Common myeloid progenitor, CD34-positive (primary cell): ENCODE results near the gene RAB30.
A peak's percentile ranks its signal among the peaks of the same experiment; 100 is the strongest.

ENCODE experiments used
- CTCF ChIA-PET: fragments of 350-600 bp; sonication (Branson Sonifier 250); formaldehyde crosslinking; loops from one replicate; lab custom pipeline; 2021; ENCODE audit warnings: antibody characterized with exemption; lab: Charles Lee
- POLR2A ChIA-PET: fragments of 350-600 bp; sonication (Branson Sonifier 250); formaldehyde crosslinking; loops from one replicate; lab custom pipeline; 2021; ENCODE audit warnings: antibody characterized with exemption; lab: Charles Lee
- DNase-seq, 3 donors: peaks; one replicate each; pipeline versions ENCODE4 v3.0.0 to v3.0.0-alpha.2; 2013
- H3K27ac ChIP-seq, 2 experiments: 1 replicate in 1 of 2; 2 replicates in 1 of 2; pipeline ENCODE4 v1.7.0; 2013; ENCODE audit warnings: inconsistent platforms in 2 of 2, low read length in 2 of 2, mild to moderate bottlenecking in 2 of 2, low read depth in 1 of 2, moderate library complexity in 1 of 2; ENCODE audit not compliant: severe bottlenecking in 2 of 2, insufficient read depth in 1 of 2, poor library complexity in 1 of 2
- H3K27me3 ChIP-seq, 5 experiments: replicated peaks in 2 of 5; 1 replicate in 3 of 5; 2 replicates in 2 of 5; pipeline versions ENCODE4 v1.6.1 to v1.7.0; 2013; ENCODE audit warnings: low read length in 4 of 5, mild to moderate bottlenecking in 2 of 5, moderate library complexity in 2 of 5, inconsistent platforms in 1 of 5; ENCODE audit not compliant: insufficient read depth in 5 of 5, control insufficient read depth in 4 of 5
- H3K36me3 ChIP-seq, 4 experiments: 1 replicate in 2 of 4; 2 replicates in 2 of 4; pipeline versions ENCODE4 v1.6.1 to v1.7.0; 2013; ENCODE audit warnings: low read length in 3 of 4, control low read depth in 1 of 4, mild to moderate bottlenecking in 1 of 4; ENCODE audit not compliant: control insufficient read depth in 4 of 4, insufficient read depth in 4 of 4
- H3K4me1 ChIP-seq, 4 experiments: 1 replicate in 3 of 4; 2 replicates in 1 of 4; pipeline versions ENCODE4 v1.6.1 to v1.7.1; 2013; ENCODE audit warnings: low read length in 3 of 4, mild to moderate bottlenecking in 3 of 4, control low read depth in 1 of 4, inconsistent platforms in 1 of 4, moderate library complexity in 1 of 4; ENCODE audit not compliant: control insufficient read depth in 4 of 4, insufficient read depth in 4 of 4; ENCODE audit errors: control extremely low read depth in 1 of 4
- H3K4me3 ChIP-seq, 7 experiments: 1 replicate in 4 of 7; 2 replicates in 3 of 7; pipeline versions ENCODE4 v1.5.1 to v1.7.0; 2013; ENCODE audit warnings: mild to moderate bottlenecking in 7 of 7, low read length in 6 of 7, moderate library complexity in 6 of 7, inconsistent platforms in 2 of 7, low read depth in 2 of 7, control low read depth in 1 of 7; ENCODE audit not compliant: insufficient read depth in 4 of 7, control insufficient read depth in 1 of 7; ENCODE audit errors: extremely low read depth in 1 of 7
- H3K9me3 ChIP-seq, 5 experiments: 1 replicate in 4 of 5; 2 replicates in 1 of 5; pipeline versions ENCODE4 v1.6.1 to v1.7.1; 2013; ENCODE audit warnings: low read length in 4 of 5, mild to moderate bottlenecking in 2 of 5, inconsistent platforms in 1 of 5, low read depth in 1 of 5, moderate library complexity in 1 of 5; ENCODE audit not compliant: control insufficient read depth in 4 of 5, insufficient read depth in 2 of 5; ENCODE audit errors: control extremely low read depth in 1 of 5
- WGBS: methylation state at CpG from one replicate; pipeline ENCODE4 v1.1.5; 2013; ENCODE audit not compliant: insufficient coverage; 5-methylcytosine and 5-hydroxymethylcytosine counted together

The RAB30 gene

DNA sequence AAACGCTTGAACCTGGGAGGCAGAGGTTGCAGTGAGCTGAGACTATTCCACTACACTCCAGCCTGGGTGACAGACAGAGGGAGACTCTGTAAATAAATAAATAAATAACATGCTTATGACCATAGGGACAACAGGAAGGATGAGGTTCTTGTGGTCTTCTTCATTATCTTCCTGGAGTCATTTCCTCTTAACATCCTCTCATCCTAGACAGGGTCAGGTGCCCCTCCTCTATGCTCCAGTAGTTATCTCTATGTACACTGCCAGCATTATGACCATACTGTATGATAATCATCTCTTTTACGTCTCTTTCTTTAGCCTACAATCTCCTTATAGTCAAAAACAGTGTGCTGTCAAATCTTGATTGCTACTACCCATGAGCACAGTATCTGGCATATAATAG is 17.7 kb downstream of the RAB30 start:
- H3K27me3 ChIP-seq = peaks cover 0 to 3% (median 0%) of the 10 kb centered on the region in 5 experiments
- DNase-seq = peak in 2 of 3 donors; percentile 38 to 51
- 100% methylated on average over 1 of the region's 2 CpGs for WGBS
- no peaks in the 10 kb centered on the region for H3K36me3 ChIP-seq
- ChIA-PET CTCF (no interaction called here), POLR2A (no interaction called here)
- no peaks in the 10 kb centered on the region for H3K4me1 ChIP-seq
- H3K9me3 ChIP-seq = peaks cover 0 to 8% (median 0%) of the 10 kb centered on the region in 5 experiments
- no peak overlapping the region for H3K4me3 ChIP-seq
- no peak overlapping the region for H3K27ac ChIP-seq

DNA sequence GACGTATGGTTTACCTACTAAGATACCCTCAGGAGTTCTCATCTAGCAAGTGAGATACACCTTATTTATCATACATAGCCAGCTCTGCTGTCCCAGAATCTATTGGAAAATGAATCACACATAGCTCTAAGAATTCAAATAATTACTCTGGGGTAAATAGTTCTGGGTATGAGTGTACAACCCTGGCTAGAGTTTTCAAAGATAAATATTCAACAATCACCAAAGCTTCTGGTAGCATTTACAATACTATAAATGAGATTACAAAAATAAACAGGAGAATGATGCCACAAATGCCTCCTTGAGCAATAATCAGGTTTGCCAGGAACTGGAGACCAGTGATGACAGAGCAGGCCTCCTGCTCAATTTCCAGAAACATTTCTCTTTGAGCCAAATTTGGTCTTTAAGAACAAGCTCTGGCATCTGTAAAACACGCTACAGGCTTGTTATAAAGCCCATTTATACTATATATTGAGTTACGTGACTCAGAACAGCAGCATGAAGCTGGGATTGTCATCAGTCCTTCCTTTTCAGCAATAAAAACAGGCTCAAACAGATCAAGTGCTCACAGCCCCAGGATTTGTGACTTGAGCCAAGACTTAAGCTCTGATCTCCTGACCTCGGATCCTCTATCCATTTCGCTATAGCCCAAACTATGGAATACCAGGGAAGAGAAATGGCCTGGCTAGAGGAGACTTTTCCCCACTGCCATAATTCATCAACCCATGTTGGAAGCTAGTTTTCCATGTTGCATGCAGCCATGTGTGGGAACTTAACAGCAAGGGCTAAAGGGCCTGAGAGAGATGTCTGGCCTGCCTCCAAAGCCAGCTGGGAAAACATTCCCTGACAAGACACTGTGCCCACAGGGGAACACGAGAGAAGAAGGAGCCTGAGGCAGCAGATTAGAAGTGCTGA is 19.7 kb downstream of the RAB30 start:
- Histone ChIP-seq H3K9me3 (peaks cover 0 to 8% (median 0%) of the 10 kb centered on the region in 5 experiments), H3K4me1 (no peaks in the 10 kb centered on the region), H3K27me3 (no peaks in the 10 kb centered on the region), H3K27ac (no peak overlapping the region), H3K36me3 (no peaks in the 10 kb centered on the region), H3K4me3 (no peak overlapping the region)
- ChIA-PET CTCF (interaction anchor here (0.6 to 1.3 kb wide), 3 partner anchors 14 to 197 kb away, joined by 3 to 4 read pairs (median 3); partner anchors contain the start of gene RAB30), POLR2A (interaction anchor here (0.9 kb wide), 1 partner anchor 20 kb away, joined by 3 read pairs; the partner anchor contains the start of gene RAB30)
- 100% methylated on average over 1 of the region's 6 CpGs for WGBS
- DNase-seq = no peak

DNA sequence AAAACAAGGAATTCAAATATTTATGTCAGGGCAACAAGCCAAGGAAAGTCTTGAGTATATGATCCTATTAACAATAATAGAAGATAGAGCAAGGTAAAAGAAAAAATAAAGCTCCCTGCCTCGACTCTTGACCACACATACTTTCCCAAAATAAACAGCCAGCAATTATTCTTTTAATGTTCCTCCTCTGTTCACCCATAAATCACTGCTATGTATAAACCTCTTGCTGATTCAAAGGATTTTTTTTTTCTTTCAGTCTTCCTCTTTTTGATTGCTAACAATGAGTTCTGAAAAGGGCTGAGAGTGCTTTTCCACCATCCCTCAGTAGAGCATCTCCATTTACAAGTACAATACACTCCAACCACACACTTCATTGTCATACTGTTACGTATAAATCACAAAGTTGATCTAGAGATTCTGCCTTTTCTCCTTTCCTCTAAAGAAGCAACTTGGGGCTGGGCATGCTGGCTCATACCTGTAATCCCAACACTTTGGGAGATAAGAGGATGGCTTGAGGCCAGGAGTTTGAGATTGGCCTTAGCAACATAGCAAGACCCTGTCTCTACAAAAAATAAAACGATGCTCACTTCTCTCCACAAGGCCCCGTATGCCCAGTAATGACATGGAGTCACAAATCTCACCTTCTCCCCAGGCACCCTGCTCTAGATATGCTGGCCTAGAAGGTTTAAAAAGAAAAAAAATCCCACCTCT is 24.0 kb downstream of the RAB30 start:
- ChIA-PET CTCF (no interaction called here), POLR2A (interaction anchor here (0.7 kb wide), 1 partner anchor 81 kb away, joined by 3 read pairs; no protein-coding TSS in a partner anchor)
- Histone ChIP-seq H3K27me3 (peaks cover 0 to 2% (median 0%) of the 10 kb centered on the region in 5 experiments), H3K4me1 (no peaks in the 10 kb centered on the region), H3K4me3 (no peak overlapping the region), H3K9me3 (peaks cover 0 to 8% (median 0%) of the 10 kb centered on the region in 5 experiments), H3K36me3 (no peaks in the 10 kb centered on the region), H3K27ac (no peak overlapping the region)
- no peak for DNase-seq
- WGBS = 50% methylated on average over 2 of the region's 4 CpGs

DNA sequence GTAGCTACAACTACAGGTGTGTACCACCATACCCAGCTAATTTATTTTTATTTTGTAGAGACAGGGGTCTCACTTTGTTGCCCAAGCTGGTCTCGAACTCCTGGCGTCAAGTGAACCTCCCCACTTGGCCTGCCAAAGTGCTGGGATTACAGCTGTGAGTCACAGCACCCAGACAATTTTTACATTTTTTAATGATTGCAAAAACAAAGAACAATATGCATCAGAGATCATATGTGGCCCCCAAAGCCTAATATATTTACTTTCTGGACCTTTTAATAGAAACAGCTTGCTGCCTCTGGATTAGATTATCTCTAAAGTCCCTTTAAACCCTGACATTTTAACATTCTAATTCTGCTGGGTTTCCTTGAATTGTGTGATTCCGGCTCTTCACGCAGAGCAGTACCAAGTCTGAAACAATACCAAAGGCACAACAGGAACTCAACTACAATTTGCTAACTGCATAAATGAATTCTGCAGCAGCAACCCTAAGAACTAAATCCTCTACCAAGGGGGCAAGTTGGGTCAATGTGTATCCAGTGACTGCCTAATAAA is 25.0 kb downstream of the RAB30 start:
- 90% methylated on average over 4 of the region's 4 CpGs for WGBS

DNA sequence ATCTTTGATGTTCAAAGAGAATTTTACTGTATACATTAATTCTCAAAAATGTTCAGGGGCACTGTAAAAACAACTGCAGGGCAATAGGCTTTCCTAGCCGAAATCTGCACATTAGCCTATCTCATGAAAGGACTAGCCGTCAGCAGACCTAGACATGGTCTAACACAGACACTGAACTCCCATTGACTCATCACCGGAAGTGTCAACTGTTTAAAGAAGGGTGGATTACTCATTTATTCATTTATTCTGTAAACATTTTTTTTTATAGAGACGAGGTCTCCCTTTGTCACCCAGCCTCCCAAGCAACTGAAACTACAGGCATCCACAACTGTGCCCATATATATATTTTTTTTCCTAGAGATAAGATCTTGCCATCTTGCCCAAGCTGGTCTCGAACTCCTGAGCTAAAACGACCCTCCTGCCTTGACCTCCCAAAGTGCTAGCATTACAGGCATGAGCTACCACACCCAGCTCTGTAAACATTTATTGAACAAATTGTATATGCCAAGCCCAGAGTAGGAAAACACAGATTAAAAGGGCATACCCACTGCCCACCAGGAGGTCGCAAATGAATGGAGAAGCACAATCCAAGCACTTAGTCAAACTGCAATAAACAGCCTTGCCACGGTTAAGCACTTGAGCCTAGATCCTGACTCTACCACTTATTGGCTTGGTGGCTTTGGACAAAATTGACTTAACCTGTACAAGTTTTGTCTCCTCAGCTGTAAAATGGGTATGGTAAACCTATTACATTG is 26.6 kb downstream of the RAB30 start:
- 100% methylated on average over 4 of the region's 8 CpGs for whole genome bisulfite sequencing
- CTCF ChIA-PET = no interaction called here
- no peaks in the 10 kb centered on the region for H3K9me3 ChIP-seq
- no peak overlapping the region for H3K27ac ChIP-seq
- POLR2A ChIA-PET = no interaction called here
- H3K4me1 ChIP-seq = no peaks in the 10 kb centered on the region
- DNase-seq = no peak
- peaks cover 0 to 2% (median 0%) of the 10 kb centered on the region in 5 experiments for H3K27me3 ChIP-seq
- no peak overlapping the region for H3K4me3 ChIP-seq
- no peaks in the 10 kb centered on the region for H3K36me3 ChIP-seq

More for the DNA sequence above, 25.0 kb downstream of the RAB30 start:
- no peak for DNase-seq
- Histone ChIP-seq H3K4me3 (no peak overlapping the region), H3K36me3 (no peaks in the 10 kb centered on the region), H3K9me3 (peaks cover 0 to 8% (median 0%) of the 10 kb centered on the region in 5 experiments), H3K27me3 (peaks cover 0 to 2% (median 0%) of the 10 kb centered on the region in 5 experiments), H3K4me1 (no peaks in the 10 kb centered on the region), H3K27ac (no peak overlapping the region)
- CTCF ChIA-PET = no interaction called here
- POLR2A ChIA-PET = interaction anchor here (0.7 kb wide), 1 partner anchor 80 kb away, joined by 3 read pairs; no protein-coding TSS in a partner anchor

DNA sequence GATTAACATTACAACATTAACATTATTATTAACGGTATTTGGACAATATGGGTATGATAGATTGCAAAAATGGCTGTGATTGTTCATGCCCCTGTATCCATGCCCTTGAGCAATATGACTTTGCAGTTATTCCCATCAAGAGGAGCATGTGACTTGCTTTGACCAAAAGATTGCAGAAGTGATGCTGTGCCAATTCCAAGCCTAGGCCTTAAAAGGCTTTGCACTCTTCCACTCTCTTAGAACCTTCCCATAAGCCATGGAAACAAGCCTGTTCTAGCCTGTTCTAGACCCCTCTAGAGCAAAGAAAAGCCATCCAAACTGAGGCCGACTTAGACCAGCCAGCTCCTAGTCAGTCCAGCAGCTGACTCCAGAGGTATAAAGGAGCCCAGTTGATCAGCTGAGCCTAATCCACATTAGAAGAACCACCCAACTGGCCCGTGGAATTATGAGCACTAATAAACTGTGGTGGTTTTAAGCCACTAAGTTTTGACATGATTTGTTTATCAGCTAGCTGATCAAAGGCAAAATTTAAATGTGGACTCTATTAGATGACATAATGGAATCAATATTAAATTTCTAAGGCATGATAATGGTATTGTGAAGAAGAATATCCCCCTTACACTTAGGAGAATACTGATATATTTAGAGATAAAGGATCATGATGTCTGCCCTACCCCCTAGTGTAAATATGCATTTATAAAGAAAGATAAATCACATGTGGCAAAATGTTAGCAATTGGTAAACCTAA is 28.6 kb downstream of the RAB30 start:
- ChIA-PET CTCF (no interaction called here), POLR2A (no interaction called here)
- Histone ChIP-seq H3K4me3 (no peak overlapping the region), H3K4me1 (no peaks in the 10 kb centered on the region), H3K27me3 (peaks cover 0 to 2% (median 0%) of the 10 kb centered on the region in 5 experiments), H3K36me3 (no peaks in the 10 kb centered on the region), H3K27ac (no peak overlapping the region), H3K9me3 (no peaks in the 10 kb centered on the region)
- 90% methylated on average over 2 of the region's 3 CpGs for WGBS
- DNase-seq = no peak
